Measurements from ENCODE around the gene SBF1. TPM values are rescaled to one million over a fixed set of nuclear protein-coding genes. Genes with fewer than 3 reads are reported as not detected.

The SBF1 gene
- total and polyA plus RNA-seq, 7 donors, result 42.1 to 98.0 (median 75.3) TPM

DNA sequence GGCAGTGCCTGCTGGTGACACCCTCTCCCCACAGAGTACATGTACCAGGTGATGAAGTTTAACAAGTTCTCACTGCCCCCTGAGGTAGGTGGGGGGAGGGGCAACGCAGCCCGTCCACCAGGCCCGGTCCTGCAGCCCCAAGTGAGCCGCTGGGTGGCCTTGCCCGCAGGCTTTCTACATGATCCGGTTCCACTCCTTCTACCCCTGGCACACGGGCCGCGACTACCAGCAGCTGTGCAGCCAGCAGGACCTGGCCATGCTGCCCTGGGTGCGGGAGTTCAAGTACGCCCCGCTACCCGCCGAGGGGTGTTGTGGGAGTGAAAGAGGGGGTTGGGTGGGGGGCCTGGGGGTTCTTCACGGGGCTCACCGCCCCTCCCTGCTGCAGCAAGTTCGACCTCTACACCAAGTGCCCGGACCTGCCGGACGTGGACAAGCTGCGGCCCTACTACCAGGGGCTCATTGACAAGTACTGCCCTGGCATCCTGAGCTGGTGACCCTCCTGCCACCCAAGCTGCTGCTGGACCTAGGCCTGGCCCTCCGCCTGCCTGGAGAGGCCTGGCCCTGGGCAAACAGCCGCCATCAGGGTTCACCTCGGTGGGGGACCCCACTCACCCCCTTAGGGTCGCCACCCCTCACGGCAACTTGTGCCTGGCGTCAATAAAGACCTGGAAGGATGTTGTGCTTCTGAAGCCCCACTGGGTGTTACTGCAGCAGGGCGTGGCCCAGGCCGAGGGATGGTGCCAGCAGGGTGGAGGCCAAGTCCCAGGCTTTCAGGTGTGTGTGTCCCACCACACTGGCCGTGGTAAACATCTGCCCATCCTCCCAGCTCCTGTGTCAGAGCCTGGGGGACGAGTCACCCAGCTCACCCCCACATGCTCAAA lies 14.8 kb upstream of the SBF1 start:
- intact Hi-C loops (cut with DNase I), result no loop called here
- TF ChIP-seq, protein P1, sequence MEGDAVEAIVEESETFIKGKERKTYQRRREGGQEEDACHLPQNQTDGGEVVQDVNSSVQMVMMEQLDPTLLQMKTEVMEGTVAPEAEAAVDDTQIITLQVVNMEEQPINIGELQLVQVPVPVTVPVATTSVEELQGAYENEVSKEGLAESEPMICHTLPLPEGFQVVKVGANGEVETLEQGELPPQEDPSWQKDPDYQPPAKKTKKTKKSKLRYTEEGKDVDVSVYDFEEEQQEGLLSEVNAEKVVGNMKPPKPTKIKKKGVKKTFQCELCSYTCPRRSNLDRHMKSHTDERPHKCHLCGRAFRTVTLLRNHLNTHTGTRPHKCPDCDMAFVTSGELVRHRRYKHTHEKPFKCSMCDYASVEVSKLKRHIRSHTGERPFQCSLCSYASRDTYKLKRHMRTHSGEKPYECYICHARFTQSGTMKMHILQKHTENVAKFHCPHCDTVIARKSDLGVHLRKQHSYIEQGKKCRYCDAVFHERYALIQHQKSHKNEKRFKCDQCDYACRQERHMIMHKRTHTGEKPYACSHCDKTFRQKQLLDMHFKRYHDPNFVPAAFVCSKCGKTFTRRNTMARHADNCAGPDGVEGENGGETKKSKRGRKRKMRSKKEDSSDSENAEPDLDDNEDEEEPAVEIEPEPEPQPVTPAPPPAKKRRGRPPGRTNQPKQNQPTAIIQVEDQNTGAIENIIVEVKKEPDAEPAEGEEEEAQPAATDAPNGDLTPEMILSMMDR (IDR thresholded peaks at IDR 0.05), result no peak
- WGBS, 3 donors, result 76 to 80% (median 79%) methylated on average over 26 to 31 of the region's 31 CpGs
- Histone ChIP-seq H3K27me3 (ENCODE audit: insufficient read depth in 3 of 3, low read length in 2 of 3) (peaks cover 0 to 12% (median 1%) of the 10 kb centered on the region in 3 donors), H3K4me1 (no peaks in the 10 kb centered on the region), H3K9me3 (no peaks in the 10 kb centered on the region), H3K36me3 (ENCODE audit: insufficient read depth in 1 of 2, low read depth in 1 of 2) (no peaks in the 10 kb centered on the region), H3K27ac (no peak overlapping the region), H3K4me3 (no peak overlapping the region)
- ATAC-seq (no peak), DNase-seq (no peak)

GRCh38 chr22:50488886-50489285 lies 14.1 kb upstream of the SBF1 start:
- WGBS, 3 donors, result 67 to 72% (median 69%) methylated on average over 16 to 19 of the region's 19 CpGs
- intact Hi-C loops (cut with DNase I), result no loop called here
- H3K27me3 ChIP-seq (ENCODE audit: insufficient read depth in 3 of 3, low read length in 2 of 3), result peaks cover 0 to 18% (median 2%) of the 10 kb centered on the region in 3 donors
- TF ChIP-seq, protein P1 (IDR thresholded peaks at IDR 0.05), result no peak
- no peak overlapping the region for H3K27ac ChIP-seq
- no peaks in the 10 kb centered on the region for H3K36me3 ChIP-seq (ENCODE audit: insufficient read depth in 1 of 2, low read depth in 1 of 2)
- no peaks in the 10 kb centered on the region for H3K4me1 ChIP-seq
- DNase-seq, result no peak
- no peak overlapping the region for H3K4me3 ChIP-seq
- no peak for ATAC-seq
- H3K9me3 ChIP-seq, result no peaks in the 10 kb centered on the region

DNA sequence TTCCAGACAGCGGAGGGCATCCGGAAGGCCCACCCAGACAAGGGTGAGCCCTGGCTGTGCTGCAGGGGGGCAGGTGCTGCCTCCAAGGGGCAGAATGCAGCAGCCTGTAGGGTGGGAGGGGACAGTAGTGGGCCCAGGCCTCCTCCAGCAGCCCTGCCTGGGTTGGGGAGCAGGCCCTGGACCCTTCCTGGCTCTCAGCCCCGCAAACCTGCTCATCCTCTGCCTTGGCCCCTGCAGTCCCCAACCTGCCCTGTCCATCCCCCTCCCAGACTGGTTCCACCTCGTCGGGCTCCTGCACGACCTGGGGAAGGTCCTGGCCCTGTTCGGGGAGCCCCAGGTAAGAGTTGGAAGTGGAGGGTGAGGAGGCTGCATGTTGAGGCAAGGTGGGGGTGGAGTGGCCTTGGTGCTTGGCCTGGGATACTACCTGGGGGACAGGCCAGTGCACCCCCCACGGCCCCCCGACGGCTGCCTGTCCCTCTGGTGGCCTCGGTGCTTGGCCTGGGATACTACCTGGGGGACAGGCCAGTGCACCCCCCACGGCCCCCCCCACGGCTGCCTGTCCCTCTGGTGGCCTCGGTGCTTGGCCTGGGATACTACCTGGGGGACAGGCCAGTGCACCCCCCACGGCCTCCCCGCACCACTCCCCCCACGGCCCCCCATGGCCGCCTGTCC lies 13.3 kb upstream of the SBF1 start:
- no peak for DNase-seq
- H3K9me3 ChIP-seq, result no peaks in the 10 kb centered on the region
- no peaks in the 10 kb centered on the region for H3K4me1 ChIP-seq
- intact Hi-C loops (cut with DNase I), result no loop called here
- H3K36me3 ChIP-seq (ENCODE audit: insufficient read depth in 1 of 2, low read depth in 1 of 2), result no peaks in the 10 kb centered on the region
- H3K4me3 ChIP-seq, result no peak overlapping the region
- ATAC-seq, result no peak
- H3K27ac ChIP-seq, result no peak overlapping the region
- H3K27me3 ChIP-seq (ENCODE audit: insufficient read depth in 3 of 3, low read length in 2 of 3), result peaks cover 0 to 25% (median 2%) of the 10 kb centered on the region in 3 donors
- WGBS, 3 donors, result 74 to 80% (median 75%) methylated on average over 11 to 18 of the region's 18 CpGs
- TF ChIP-seq, protein P1 (IDR thresholded peaks at IDR 0.05), result no peak

GRCh38 chr22:50487290-50488005 lies 12.6 kb upstream of the SBF1 start:
- peaks cover 0 to 32% (median 4%) of the 10 kb centered on the region in 3 donors for H3K27me3 ChIP-seq (ENCODE audit: insufficient read depth in 3 of 3, low read length in 2 of 3)

More at GRCh38 chr22:50487290-50488005, 12.6 kb upstream of the SBF1 start:
- TF ChIP-seq, protein P1 (IDR thresholded peaks at IDR 0.05), result no peak
- intact Hi-C loops (cut with DNase I), result no loop called here
- DNase-seq (no peak), ATAC-seq (peak in 1 of 4 donors; percentile 15)
- H3K9me3 ChIP-seq, result no peaks in the 10 kb centered on the region
- no peak overlapping the region for H3K27ac ChIP-seq
- H3K36me3 ChIP-seq (ENCODE audit: insufficient read depth in 1 of 2, low read depth in 1 of 2), result no peaks in the 10 kb centered on the region
- 78 to 84% (median 80%) methylated on average over 23 of the region's 23 CpGs for WGBS, 3 donors
- H3K4me1 ChIP-seq, result no peaks in the 10 kb centered on the region
- H3K4me3 ChIP-seq, result no peak overlapping the region
